ENCODE data around the gene TNPO2. TPM values are rescaled to one million over a fixed set of nuclear protein-coding genes. Genes with fewer than 3 reads are reported as not detected.

Gene TNPO2
- polyA plus RNA-seq, 1 experiment: 47.3 TPM

- no peak overlapping the region for H3K27ac ChIP-seq (ENCODE audit: low read depth, low read length)
- H3K9me3 ChIP-seq (ENCODE audit: control insufficient read depth, insufficient read depth, low read length): peaks cover 6% of the 10 kb centered on the region
- ChIA-PET CTCF (interaction anchor here (0.6 to 11.9 kb wide), 6 partner anchors 12 to 81 kb away, joined by 3 to 410 read pairs (median 29); partner anchors contain the start of genes JUNB, PRDX2, RTBDN and THSD8), POLR2A (interaction anchor here (3.6 kb wide), 1 partner anchor 25 kb away, joined by 58 read pairs; the partner anchor contains the start of gene JUNB)
- TF ChIP-seq CTCF (IDR thresholded peaks at IDR 0.05; ENCODE audit: low read depth, low read length): no peak
- H3K4me3 ChIP-seq (ENCODE audit: low read depth, low read length): no peak overlapping the region
- no peak for DNase-seq (ENCODE audit: low read depth, low spot score)
- H3K27me3 ChIP-seq (ENCODE audit: control insufficient read depth, insufficient read depth, low read length): no peaks in the 10 kb centered on the region
Observed at GRCh38 chr19:12767666-12768065, 43.9 kb upstream of the TNPO2 start.

GRCh38 chr19:12767150-12767549 is 43.4 kb upstream of the TNPO2 start:
- CTCF ChIA-PET: interaction anchor here (1.1 to 11.9 kb wide), 7 partner anchors 11 to 82 kb away, joined by 3 to 410 read pairs (median 6); partner anchors contain the start of genes JUNB, PRDX2, RTBDN and THSD8
- no peaks in the 10 kb centered on the region for H3K27me3 ChIP-seq (ENCODE audit: control insufficient read depth, insufficient read depth, low read length)
- no peak overlapping the region for H3K4me3 ChIP-seq (ENCODE audit: low read depth, low read length)
- peaks cover 6% of the 10 kb centered on the region for H3K9me3 ChIP-seq (ENCODE audit: control insufficient read depth, insufficient read depth, low read length)
- POLR2A ChIA-PET: interaction anchor here (1.2 to 3.6 kb wide), 2 partner anchors 10 to 25 kb away, joined by 3 to 58 read pairs; partner anchors contain the start of gene JUNB
- no peak overlapping the region for H3K27ac ChIP-seq (ENCODE audit: low read depth, low read length)
- DNase-seq (ENCODE audit: low read depth, low spot score): no peak
- no peak for TF ChIP-seq CTCF (IDR thresholded peaks at IDR 0.05; ENCODE audit: low read depth, low read length)

GRCh38 chr19:12766051-12766521 is 42.4 kb upstream of the TNPO2 start:
- peaks cover 6% of the 10 kb centered on the region for H3K9me3 ChIP-seq (ENCODE audit: control insufficient read depth, insufficient read depth, low read length)
- no peaks in the 10 kb centered on the region for H3K27me3 ChIP-seq (ENCODE audit: control insufficient read depth, insufficient read depth, low read length)
- no peak overlapping the region for H3K27ac ChIP-seq (ENCODE audit: low read depth, low read length)
- peak; percentile 45 for DNase-seq (ENCODE audit: low read depth, low spot score)
- peak overlapping the region; percentile 68 for H3K4me3 ChIP-seq (ENCODE audit: low read depth, low read length)
- TF ChIP-seq CTCF (IDR thresholded peaks at IDR 0.05; ENCODE audit: low read depth, low read length): peak; percentile 77
- POLR2A ChIA-PET: interaction anchor here (0.6 to 3.6 kb wide), 8 partner anchors 8 to 82 kb away, joined by 3 to 58 read pairs (median 4); partner anchors contain the start of genes FBXW9, GET3 and JUNB
- CTCF ChIA-PET: interaction anchor here (0.6 to 11.9 kb wide), 32 partner anchors 10 to 842 kb away, joined by 3 to 410 read pairs (median 6); partner anchors contain the start of genes BEST2, GCDH, GET3 and HOOK2

- DNase-seq (ENCODE audit: low read depth, low spot score): no peak
- no peak overlapping the region for H3K4me3 ChIP-seq (ENCODE audit: low read depth, low read length)
- no peaks in the 10 kb centered on the region for H3K27me3 ChIP-seq (ENCODE audit: control insufficient read depth, insufficient read depth, low read length)
- ChIA-PET CTCF (interaction anchor here (0.6 to 11.9 kb wide), 12 partner anchors 9 to 110 kb away, joined by 3 to 410 read pairs (median 16); partner anchors contain the start of genes GET3, HOOK2, JUNB and PRDX2), POLR2A (interaction anchor here (1.1 to 2.5 kb wide), 3 partner anchors 27 to 31 kb away, joined by 5 to 11 read pairs (median 5); partner anchors contain the start of gene JUNB)
- no peak overlapping the region for H3K27ac ChIP-seq (ENCODE audit: low read depth, low read length)
- TF ChIP-seq CTCF (IDR thresholded peaks at IDR 0.05; ENCODE audit: low read depth, low read length): no peak
- H3K9me3 ChIP-seq (ENCODE audit: control insufficient read depth, insufficient read depth, low read length): peaks cover 6% of the 10 kb centered on the region
Observed at GRCh38 chr19:12764698-12765097, 41.0 kb upstream of the TNPO2 start.

- Histone ChIP-seq H3K27ac (ENCODE audit: low read depth, low read length) (no peak overlapping the region), H3K27me3 (ENCODE audit: control insufficient read depth, insufficient read depth, low read length) (no peaks in the 10 kb centered on the region), H3K9me3 (ENCODE audit: control insufficient read depth, insufficient read depth, low read length) (peaks cover 6% of the 10 kb centered on the region), H3K4me3 (ENCODE audit: low read depth, low read length) (no peak overlapping the region)
- no peak for TF ChIP-seq CTCF (IDR thresholded peaks at IDR 0.05; ENCODE audit: low read depth, low read length)
- ChIA-PET POLR2A (interaction anchor here (1.5 kb wide), 1 partner anchor 29 kb away, joined by 3 read pairs; no protein-coding TSS in a partner anchor), CTCF (interaction anchor here (0.7 to 11.9 kb wide), 5 partner anchors 35 to 202 kb away, joined by 3 to 410 read pairs (median 15); partner anchors contain the start of genes PRDX2 and THSD8)
- no peak for DNase-seq (ENCODE audit: low read depth, low spot score)
Observed at GRCh38 chr19:12763100-12763499, 39.4 kb upstream of the TNPO2 start.

Measured in AG04450 (cell line).